PC-9 (cell line): Measurements from ENCODE around the gene EPB41L4B.

ENCODE experiments used
- CTCF ChIP-seq: fragments of 200-600 bp; sonication (generic); conservative IDR thresholded peaks from 2 replicates; pipeline ENCODE4 v1.6.1; 2017; ENCODE audit warnings: mixed run types, antibody characterized with exemption, mild to moderate bottlenecking, moderate library complexity
- EZH2 ChIP-seq: fragments of 200-600 bp; sonication (generic); IDR thresholded peaks from 2 replicates; pipeline ENCODE4 v1.8.0; 2017; ENCODE audit warnings: antibody characterized with exemption, low read depth

DNA sequence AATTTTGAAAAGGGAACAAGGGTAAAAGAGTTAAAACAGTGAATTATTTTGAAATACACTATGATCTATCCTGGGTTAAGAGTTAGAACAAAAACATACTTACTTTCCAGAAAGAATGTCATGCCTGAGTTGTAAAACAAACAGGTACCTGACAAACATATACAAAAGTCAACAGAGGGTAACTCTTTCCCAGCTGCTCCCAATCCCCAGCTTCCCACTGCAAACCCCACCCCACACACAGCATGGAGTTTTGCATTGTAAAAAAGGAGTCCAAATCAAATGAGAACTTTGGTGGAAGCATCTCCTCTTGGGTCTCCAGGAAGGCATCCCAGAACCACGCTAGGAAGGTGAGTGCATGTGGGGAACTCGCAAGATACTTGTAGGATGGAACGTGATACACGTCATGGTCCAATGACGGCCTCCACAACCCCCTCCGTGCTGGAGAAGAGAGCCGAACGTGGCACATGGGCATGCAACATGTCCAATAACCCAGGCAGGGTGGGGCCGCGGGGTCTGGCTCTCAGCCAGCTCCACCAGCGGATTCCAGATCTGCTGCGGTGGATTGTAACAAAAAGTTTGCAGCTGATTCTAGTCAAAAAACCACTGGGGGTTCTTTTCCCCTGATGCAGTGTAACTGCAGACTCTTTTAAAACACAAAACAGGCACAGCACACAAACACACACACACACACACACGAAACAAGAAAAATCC lies 55.8 kb downstream of the EPB41L4B start:
- no peak for TF ChIP-seq CTCF
- no peak for TF ChIP-seq EZH2
